Common myeloid progenitor, CD34-positive (primary cell): ENCODE data around the gene FBXO47.

Experiments used
- CTCF ChIA-PET: fragments of 350-600 bp; sonication (Branson Sonifier 250); formaldehyde crosslinking; loops from one replicate; lab custom pipeline; 2021; ENCODE audit warnings: antibody characterized with exemption; lab: Charles Lee
- POLR2A ChIA-PET: fragments of 350-600 bp; sonication (Branson Sonifier 250); formaldehyde crosslinking; loops from one replicate; lab custom pipeline; 2021; ENCODE audit warnings: antibody characterized with exemption; lab: Charles Lee
- DNase-seq, 3 donors: peaks; one replicate each; pipeline versions ENCODE4 v3.0.0 to v3.0.0-alpha.2; 2013
- H3K27ac ChIP-seq, 2 experiments: 1 replicate in 1 of 2; 2 replicates in 1 of 2; pipeline ENCODE4 v1.7.0; 2013; ENCODE audit warnings: inconsistent platforms in 2 of 2, low read length in 2 of 2, mild to moderate bottlenecking in 2 of 2, low read depth in 1 of 2, moderate library complexity in 1 of 2; ENCODE audit not compliant: severe bottlenecking in 2 of 2, insufficient read depth in 1 of 2, poor library complexity in 1 of 2
- H3K27me3 ChIP-seq, 5 experiments: replicated peaks in 2 of 5; 1 replicate in 3 of 5; 2 replicates in 2 of 5; pipeline versions ENCODE4 v1.6.1 to v1.7.0; 2013; ENCODE audit warnings: low read length in 4 of 5, mild to moderate bottlenecking in 2 of 5, moderate library complexity in 2 of 5, inconsistent platforms in 1 of 5; ENCODE audit not compliant: insufficient read depth in 5 of 5, control insufficient read depth in 4 of 5
- H3K36me3 ChIP-seq, 4 experiments: 1 replicate in 2 of 4; 2 replicates in 2 of 4; pipeline versions ENCODE4 v1.6.1 to v1.7.0; 2013; ENCODE audit warnings: low read length in 3 of 4, control low read depth in 1 of 4, mild to moderate bottlenecking in 1 of 4; ENCODE audit not compliant: control insufficient read depth in 4 of 4, insufficient read depth in 4 of 4
- H3K4me1 ChIP-seq, 4 experiments: 1 replicate in 3 of 4; 2 replicates in 1 of 4; pipeline versions ENCODE4 v1.6.1 to v1.7.1; 2013; ENCODE audit warnings: low read length in 3 of 4, mild to moderate bottlenecking in 3 of 4, control low read depth in 1 of 4, inconsistent platforms in 1 of 4, moderate library complexity in 1 of 4; ENCODE audit not compliant: control insufficient read depth in 4 of 4, insufficient read depth in 4 of 4; ENCODE audit errors: control extremely low read depth in 1 of 4
- H3K4me3 ChIP-seq, 7 experiments: 1 replicate in 4 of 7; 2 replicates in 3 of 7; pipeline versions ENCODE4 v1.5.1 to v1.7.0; 2013; ENCODE audit warnings: mild to moderate bottlenecking in 7 of 7, low read length in 6 of 7, moderate library complexity in 6 of 7, inconsistent platforms in 2 of 7, low read depth in 2 of 7, control low read depth in 1 of 7; ENCODE audit not compliant: insufficient read depth in 4 of 7, control insufficient read depth in 1 of 7; ENCODE audit errors: extremely low read depth in 1 of 7
- H3K9me3 ChIP-seq, 5 experiments: 1 replicate in 4 of 5; 2 replicates in 1 of 5; pipeline versions ENCODE4 v1.6.1 to v1.7.1; 2013; ENCODE audit warnings: low read length in 4 of 5, mild to moderate bottlenecking in 2 of 5, inconsistent platforms in 1 of 5, low read depth in 1 of 5, moderate library complexity in 1 of 5; ENCODE audit not compliant: control insufficient read depth in 4 of 5, insufficient read depth in 2 of 5; ENCODE audit errors: control extremely low read depth in 1 of 5
- WGBS: methylation state at CpG from one replicate; pipeline ENCODE4 v1.1.5; 2013; ENCODE audit not compliant: insufficient coverage; 5-methylcytosine and 5-hydroxymethylcytosine counted together

Gene FBXO47

DNA sequence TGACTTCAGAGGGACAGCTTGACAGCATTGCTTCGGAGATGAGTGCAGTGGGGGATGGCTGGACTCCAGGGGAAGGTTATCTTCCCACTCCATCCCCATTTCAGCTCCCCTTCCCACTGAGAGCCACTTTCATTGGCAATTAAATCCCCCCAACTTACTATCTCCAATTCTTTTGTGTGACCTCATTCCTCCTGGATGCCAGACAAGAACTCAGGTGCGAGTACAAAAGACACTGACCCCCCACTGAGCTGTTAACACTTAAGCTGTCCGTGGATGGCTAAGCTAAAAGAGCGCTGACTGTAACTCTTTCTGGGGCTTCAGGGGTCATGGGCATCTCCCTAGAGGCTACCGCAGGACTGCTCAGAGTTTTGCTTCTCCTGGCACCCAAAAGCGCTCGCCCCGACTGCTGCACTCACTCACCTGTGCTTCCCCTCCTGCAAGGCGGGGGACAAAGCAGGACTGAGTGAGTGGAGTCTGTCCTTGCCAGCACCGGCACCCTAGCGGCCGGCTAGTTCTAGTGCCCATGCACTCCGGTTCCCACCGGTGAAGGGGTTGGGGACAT lies 44.8 kb upstream of the FBXO47 start:
- ChIA-PET CTCF (interaction anchor here (1.1 kb wide), 1 partner anchor 23 kb away, joined by 3 read pairs; no protein-coding TSS in a partner anchor), POLR2A (interaction anchor here (0.5 kb wide), 1 partner anchor 28 kb away, joined by 4 read pairs; no protein-coding TSS in a partner anchor)
- DNase-seq = no peak
- Histone ChIP-seq H3K36me3 (no peaks in the 10 kb centered on the region), H3K27me3 (no peaks in the 10 kb centered on the region), H3K4me3 (no peak overlapping the region), H3K9me3 (peaks cover 0 to 3% (median 0%) of the 10 kb centered on the region in 5 experiments), H3K4me1 (peaks cover 0 to 13% (median 3%) of the 10 kb centered on the region in 4 experiments), H3K27ac (no peak overlapping the region)
- WGBS = 96% methylated on average over 7 of the region's 14 CpGs

DNA sequence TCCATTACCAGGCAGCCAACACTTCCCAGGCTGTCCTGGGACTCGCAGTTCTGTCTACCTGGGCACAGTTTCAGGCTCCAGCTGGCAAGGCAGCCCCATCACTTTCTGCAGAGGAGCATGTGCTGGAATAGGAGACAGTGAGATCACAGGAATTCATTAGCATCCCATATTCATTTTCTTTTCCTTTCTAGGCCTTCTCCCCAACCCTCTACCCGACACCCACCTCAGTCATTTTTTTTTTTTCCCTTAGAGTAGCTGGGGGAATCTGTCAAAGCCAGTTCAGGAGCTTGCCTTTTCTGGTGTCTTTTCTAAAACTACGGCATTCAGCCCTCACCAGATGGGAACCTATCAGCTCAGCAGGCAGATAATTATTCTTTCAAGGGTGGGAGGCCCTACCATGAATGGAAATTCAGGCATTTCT lies 42.4 kb upstream of the FBXO47 start:
- Histone ChIP-seq H3K9me3 (peaks cover 0 to 3% (median 0%) of the 10 kb centered on the region in 5 experiments), H3K27ac (no peak overlapping the region), H3K36me3 (no peaks in the 10 kb centered on the region), H3K27me3 (no peaks in the 10 kb centered on the region), H3K4me3 (no peak overlapping the region), H3K4me1 (no peaks in the 10 kb centered on the region)
- ChIA-PET POLR2A (no interaction called here), CTCF (interaction anchor here (0.7 to 1.7 kb wide), 3 partner anchors 8 to 53 kb away, joined by 3 to 6 read pairs (median 3); no protein-coding TSS in a partner anchor)
- no peak for DNase-seq
- WGBS = 100% methylated on average over 3 of the region's 3 CpGs

DNA sequence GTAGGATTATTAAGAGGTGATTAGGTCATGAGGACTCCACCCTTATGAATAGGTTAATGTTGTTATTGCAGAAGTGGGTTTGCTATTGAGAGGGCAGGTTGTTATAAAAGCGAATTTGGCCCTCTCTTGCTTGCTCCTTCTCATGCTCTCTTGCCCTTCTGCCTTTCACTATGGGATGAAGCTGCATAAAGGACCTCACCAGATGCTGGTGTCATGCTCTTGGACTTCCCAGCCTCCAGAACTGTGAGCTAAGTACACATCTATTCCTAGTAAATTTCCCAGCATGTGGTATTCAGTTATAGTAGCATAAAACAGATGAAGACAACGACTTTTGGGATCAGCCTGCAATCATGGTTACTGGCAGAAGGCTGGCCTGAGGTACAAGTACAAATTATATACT lies 41.4 kb upstream of the FBXO47 start:
- Histone ChIP-seq H3K9me3 (peaks cover 0 to 3% (median 0%) of the 10 kb centered on the region in 5 experiments), H3K27ac (no peak overlapping the region), H3K4me1 (no peaks in the 10 kb centered on the region), H3K36me3 (no peaks in the 10 kb centered on the region), H3K4me3 (no peak overlapping the region), H3K27me3 (no peaks in the 10 kb centered on the region)
- CTCF ChIA-PET = interaction anchor here (1.3 to 1.7 kb wide), 2 partner anchors 26 to 54 kb away, joined by 3 to 6 read pairs; no protein-coding TSS in a partner anchor
- WGBS = 100% methylated on average over 2 of the region's 2 CpGs
- DNase-seq = no peak
- POLR2A ChIA-PET = interaction anchor here (0.5 kb wide), 1 partner anchor 238 kb away, joined by 3 read pairs; no protein-coding TSS in a partner anchor

DNA sequence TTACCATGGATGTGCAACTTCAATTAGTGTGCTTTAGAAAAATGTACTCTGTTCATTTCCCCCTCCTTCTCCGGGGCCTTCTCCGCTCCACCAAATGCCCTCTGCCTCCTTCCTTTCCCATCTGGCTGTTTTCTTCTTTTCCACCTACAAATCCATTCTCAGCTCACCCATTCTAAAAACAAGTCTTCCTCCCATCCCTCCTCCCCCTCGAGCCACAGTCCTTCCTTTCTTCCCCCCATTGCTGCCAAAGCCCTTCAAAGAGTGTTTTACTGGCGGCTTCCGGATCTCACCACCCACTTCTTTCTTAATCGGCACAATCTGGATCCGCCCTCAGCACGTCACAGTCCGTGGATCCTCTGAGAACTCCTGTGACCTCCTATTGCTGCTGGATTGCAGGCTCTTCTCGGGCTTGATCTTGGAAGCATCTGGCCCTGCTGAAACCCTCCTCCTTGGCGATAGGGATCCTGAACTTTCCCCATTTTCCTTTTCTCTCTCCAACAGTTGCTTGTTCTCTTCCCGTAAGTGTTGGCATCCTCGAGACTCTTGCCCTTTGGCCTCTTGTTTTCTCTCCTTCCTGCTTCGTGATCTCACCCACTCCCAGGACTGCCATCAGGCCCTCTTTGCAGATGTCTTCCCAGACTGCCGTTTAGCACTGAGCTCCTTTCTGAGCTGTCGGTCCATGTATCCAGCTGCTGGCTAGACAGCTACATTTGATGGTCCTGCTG lies 36.0 kb upstream of the FBXO47 start:
- peaks cover 0 to 19% (median 12%) of the 10 kb centered on the region in 4 experiments for H3K4me1 ChIP-seq
- H3K9me3 ChIP-seq = no peaks in the 10 kb centered on the region
- peak overlapping the region in 1 of 2 experiments; percentile 63 for H3K27ac ChIP-seq
- no peaks in the 10 kb centered on the region for H3K36me3 ChIP-seq
- DNase-seq = peak; percentile 72 to 88 (median 81)
- 56% methylated on average over 15 of the region's 16 CpGs for WGBS
- H3K27me3 ChIP-seq = no peaks in the 10 kb centered on the region
- ChIA-PET POLR2A (no interaction called here), CTCF (interaction anchor here (1.2 kb wide), 1 partner anchor 20 kb away, joined by 5 read pairs; no protein-coding TSS in a partner anchor)
- peak overlapping the region in 2 of 7 experiments; percentile 2 to 8 for H3K4me3 ChIP-seq

DNA sequence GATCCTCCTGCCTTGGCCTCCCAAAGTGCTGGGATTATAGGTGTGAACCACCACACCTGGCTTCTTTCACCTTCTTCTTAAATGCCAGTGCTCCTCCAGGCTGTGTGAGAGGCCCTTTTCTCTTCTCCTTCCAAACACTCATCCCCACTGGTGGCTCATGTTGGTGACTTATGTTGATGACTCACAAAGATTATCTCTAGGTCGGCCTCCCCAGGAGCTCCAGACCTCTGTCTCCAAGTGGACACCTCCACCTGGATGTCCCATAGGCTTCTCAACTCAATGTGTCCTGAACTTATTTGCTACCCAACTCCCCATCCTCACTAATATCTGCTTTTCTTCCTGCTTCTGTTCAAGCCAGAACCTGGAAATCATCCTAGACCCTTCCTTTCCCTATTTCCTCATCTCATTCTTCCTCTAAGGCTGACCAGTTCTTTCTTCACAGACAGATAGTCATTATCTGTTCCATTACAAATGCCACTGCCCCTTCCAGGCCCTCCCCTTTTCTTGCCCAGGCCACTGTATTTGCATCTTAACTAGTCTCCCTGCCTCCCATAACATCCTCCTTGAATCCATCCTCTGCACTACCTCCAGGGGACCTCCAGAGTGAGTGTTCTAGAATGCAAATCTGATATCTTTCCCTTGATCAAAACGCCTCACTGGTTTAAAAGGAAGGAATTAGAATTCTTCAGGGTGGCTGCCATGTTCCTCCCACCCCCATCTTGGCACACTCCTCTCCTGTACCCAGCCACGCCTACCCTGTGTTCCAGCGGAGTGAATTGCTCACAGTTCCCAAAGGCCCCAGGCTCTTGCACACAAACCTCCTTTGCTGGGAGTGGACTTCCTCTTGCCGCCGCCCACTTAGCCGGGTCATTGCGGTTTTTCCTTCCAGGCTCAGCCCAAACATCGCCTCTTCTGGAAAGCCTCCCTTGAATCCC lies 34.8 kb upstream of the FBXO47 start:
- Histone ChIP-seq H3K36me3 (no peaks in the 10 kb centered on the region), H3K9me3 (peaks cover 0 to 8% (median 8%) of the 10 kb centered on the region in 5 experiments), H3K27ac (no peak overlapping the region), H3K4me3 (no peak overlapping the region), H3K27me3 (no peaks in the 10 kb centered on the region), H3K4me1 (peaks cover 0 to 19% (median 12%) of the 10 kb centered on the region in 4 experiments)
- ChIA-PET POLR2A (no interaction called here), CTCF (no interaction called here)
- WGBS = 61% methylated on average over 8 of the region's 9 CpGs
- DNase-seq = no peak

DNA sequence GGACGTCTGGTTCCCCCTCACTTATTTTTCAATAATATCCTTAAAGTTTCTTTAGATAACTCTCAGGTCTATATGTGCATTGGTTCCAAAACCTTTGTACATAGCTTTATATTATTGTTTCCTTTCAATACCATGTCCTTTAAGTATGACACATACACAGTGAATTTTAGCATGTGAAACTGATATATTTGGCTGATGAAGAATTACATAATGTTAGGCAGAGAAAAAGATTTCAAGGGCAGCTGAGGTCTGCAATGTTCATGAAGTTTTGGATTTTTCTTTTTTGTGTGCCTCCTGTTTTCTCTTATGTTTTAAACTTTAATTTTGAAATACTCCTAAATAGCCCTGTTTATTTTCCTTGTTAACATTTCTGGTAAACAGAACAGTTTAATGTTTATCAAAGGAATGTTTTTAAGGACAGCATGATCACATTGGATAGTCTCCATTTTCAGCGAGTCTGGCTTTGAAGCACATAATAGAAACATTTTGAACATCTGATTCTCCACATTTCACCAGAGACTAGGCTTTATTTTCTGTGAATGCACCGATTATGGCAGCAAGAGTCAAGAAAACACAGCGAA lies 32.9 kb upstream of the FBXO47 start:
- Histone ChIP-seq H3K36me3 (no peaks in the 10 kb centered on the region), H3K27me3 (no peaks in the 10 kb centered on the region), H3K4me1 (peaks cover 0 to 19% (median 12%) of the 10 kb centered on the region in 4 experiments), H3K27ac (no peak overlapping the region), H3K4me3 (no peak overlapping the region), H3K9me3 (peaks cover 0 to 20% (median 14%) of the 10 kb centered on the region in 5 experiments)
- POLR2A ChIA-PET = no interaction called here
- CTCF ChIA-PET = interaction anchor here (1.0 to 1.2 kb wide), 2 partner anchors 21 to 153 kb away, joined by 3 to 4 read pairs; no protein-coding TSS in a partner anchor
- 75% methylated on average over 4 of the region's 4 CpGs for WGBS
- no peak for DNase-seq
